ENCODE data around the gene DYNLT3.

Gene DYNLT3

GRCh38 chrX:37816766-37817165 lies 30.6 kb downstream of the DYNLT3 start:
- H3K27ac ChIP-seq (ENCODE audit: low read depth, low read length), result peak overlapping the region; percentile 99
- peaks cover 24% of the 10 kb centered on the region for H3F3A ChIP-seq (ENCODE audit: control insufficient read depth, insufficient read depth)
- TF ChIP-seq EZH2phosphoT487 (IDR thresholded peaks at IDR 0.05; ENCODE audit: borderline replicate concordance, low read length), result no peak
- TF ChIP-seq, protein P1, sequence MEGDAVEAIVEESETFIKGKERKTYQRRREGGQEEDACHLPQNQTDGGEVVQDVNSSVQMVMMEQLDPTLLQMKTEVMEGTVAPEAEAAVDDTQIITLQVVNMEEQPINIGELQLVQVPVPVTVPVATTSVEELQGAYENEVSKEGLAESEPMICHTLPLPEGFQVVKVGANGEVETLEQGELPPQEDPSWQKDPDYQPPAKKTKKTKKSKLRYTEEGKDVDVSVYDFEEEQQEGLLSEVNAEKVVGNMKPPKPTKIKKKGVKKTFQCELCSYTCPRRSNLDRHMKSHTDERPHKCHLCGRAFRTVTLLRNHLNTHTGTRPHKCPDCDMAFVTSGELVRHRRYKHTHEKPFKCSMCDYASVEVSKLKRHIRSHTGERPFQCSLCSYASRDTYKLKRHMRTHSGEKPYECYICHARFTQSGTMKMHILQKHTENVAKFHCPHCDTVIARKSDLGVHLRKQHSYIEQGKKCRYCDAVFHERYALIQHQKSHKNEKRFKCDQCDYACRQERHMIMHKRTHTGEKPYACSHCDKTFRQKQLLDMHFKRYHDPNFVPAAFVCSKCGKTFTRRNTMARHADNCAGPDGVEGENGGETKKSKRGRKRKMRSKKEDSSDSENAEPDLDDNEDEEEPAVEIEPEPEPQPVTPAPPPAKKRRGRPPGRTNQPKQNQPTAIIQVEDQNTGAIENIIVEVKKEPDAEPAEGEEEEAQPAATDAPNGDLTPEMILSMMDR (IDR thresholded peaks at IDR 0.05; ENCODE audit: low read depth, low read length, poor library complexity, severe bottlenecking), result no peak
- no peaks in the 10 kb centered on the region for H3K9me2 ChIP-seq (replicated peaks; ENCODE audit: control insufficient read depth, low read length)
- no peaks in the 10 kb centered on the region for H4K20me1 ChIP-seq (ENCODE audit: control insufficient read depth, insufficient read depth, low read depth, low read length)
- H3K36me3 ChIP-seq (ENCODE audit: control insufficient read depth, low read length), result peaks cover 12% of the 10 kb centered on the region
- no peaks in the 10 kb centered on the region for H3K79me2 ChIP-seq (ENCODE audit: control insufficient read depth, low read length)
- no peaks in the 10 kb centered on the region for H3K9me3 ChIP-seq (ENCODE audit: control insufficient read depth, insufficient read depth, low read length)
- H3K4me1 ChIP-seq (ENCODE audit: control insufficient read depth, low read length), result peaks cover 90% of the 10 kb centered on the region
- no peaks in the 10 kb centered on the region for H3K27me3 ChIP-seq (ENCODE audit: control insufficient read depth, low read length)
- H3K4me3 ChIP-seq (ENCODE audit: low read length), result peak overlapping the region; percentile 72
- peak overlapping the region; percentile 88 for H3K4me2 ChIP-seq (ENCODE audit: low read length)

- peaks cover 26% of the 10 kb centered on the region for H3K36me3 ChIP-seq (ENCODE audit: control insufficient read depth, low read length)
- peaks cover 87% of the 10 kb centered on the region for H3K4me1 ChIP-seq (ENCODE audit: control insufficient read depth, low read length)
- peak overlapping the region; percentile 99 for H3K27ac ChIP-seq (ENCODE audit: low read depth, low read length)
- no peaks in the 10 kb centered on the region for H4K20me1 ChIP-seq (ENCODE audit: control insufficient read depth, insufficient read depth, low read depth, low read length)
- no peaks in the 10 kb centered on the region for H3K27me3 ChIP-seq (ENCODE audit: control insufficient read depth, low read length)
- H3F3A ChIP-seq (ENCODE audit: control insufficient read depth, insufficient read depth), result peaks cover 24% of the 10 kb centered on the region
- H3K9me3 ChIP-seq (ENCODE audit: control insufficient read depth, insufficient read depth, low read length), result no peaks in the 10 kb centered on the region
- peak overlapping the region; percentile 72 for H3K4me3 ChIP-seq (ENCODE audit: low read length)
- H3K4me2 ChIP-seq (ENCODE audit: low read length), result peak overlapping the region; percentile 88
- H3K9me2 ChIP-seq (replicated peaks; ENCODE audit: control insufficient read depth, low read length), result no peaks in the 10 kb centered on the region
- no peak for TF ChIP-seq EZH2phosphoT487 (IDR thresholded peaks at IDR 0.05; ENCODE audit: borderline replicate concordance, low read length)
- TF ChIP-seq, protein P1 (IDR thresholded peaks at IDR 0.05; ENCODE audit: low read depth, low read length, poor library complexity, severe bottlenecking), result no peak
- no peaks in the 10 kb centered on the region for H3K79me2 ChIP-seq (ENCODE audit: control insufficient read depth, low read length)
These were observed 32.0 kb downstream of the DYNLT3 start for GRCh38 chrX:37815366-37815765.

DNA sequence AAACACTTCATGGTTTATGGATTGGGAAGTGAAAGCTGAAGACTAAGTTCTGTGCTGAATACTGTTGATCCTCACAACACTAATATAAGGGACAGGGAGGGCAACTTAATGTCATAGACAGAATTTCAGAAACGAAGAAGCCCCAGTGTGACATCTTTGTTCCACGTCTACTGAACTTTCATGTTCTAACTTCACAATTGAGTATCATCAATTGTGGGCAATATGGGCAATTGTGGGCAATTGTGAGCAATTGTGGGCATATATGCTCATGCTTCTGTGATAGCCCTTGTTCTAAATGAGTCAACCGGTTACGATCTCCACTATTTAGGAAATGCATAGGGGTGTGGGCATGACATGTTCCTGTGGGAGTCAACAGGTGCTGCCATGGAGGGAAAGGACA lies 33.8 kb downstream of the DYNLT3 start:
- H3F3A ChIP-seq (ENCODE audit: control insufficient read depth, insufficient read depth), result peaks cover 24% of the 10 kb centered on the region
- TF ChIP-seq, protein P1 (IDR thresholded peaks at IDR 0.05; ENCODE audit: low read depth, low read length, poor library complexity, severe bottlenecking), result no peak
- TF ChIP-seq EZH2phosphoT487 (IDR thresholded peaks at IDR 0.05; ENCODE audit: borderline replicate concordance, low read length), result no peak
- no peaks in the 10 kb centered on the region for H3K27me3 ChIP-seq (ENCODE audit: control insufficient read depth, low read length)
- H3K4me2 ChIP-seq (ENCODE audit: low read length), result peak overlapping the region; percentile 51
- H4K20me1 ChIP-seq (ENCODE audit: control insufficient read depth, insufficient read depth, low read depth, low read length), result no peaks in the 10 kb centered on the region
- 0 out of 2 replicates have a peak overlapping the region, but pooled peaks have one; percentile 13 for H3K4me3 ChIP-seq (ENCODE audit: low read length)
- H3K27ac ChIP-seq (ENCODE audit: low read depth, low read length), result peak overlapping the region; percentile 38; the same call in 1 of the 2 replicates
- peaks cover 70% of the 10 kb centered on the region for H3K4me1 ChIP-seq (ENCODE audit: control insufficient read depth, low read length)
- no peaks in the 10 kb centered on the region for H3K79me2 ChIP-seq (ENCODE audit: control insufficient read depth, low read length)
- no peaks in the 10 kb centered on the region for H3K9me3 ChIP-seq (ENCODE audit: control insufficient read depth, insufficient read depth, low read length)
- peaks cover 37% of the 10 kb centered on the region for H3K36me3 ChIP-seq (ENCODE audit: control insufficient read depth, low read length)
- H3K9me2 ChIP-seq (replicated peaks; ENCODE audit: control insufficient read depth, low read length), result no peaks in the 10 kb centered on the region

Measured in DOHH2 (cell line).